GM21825 (cell line): ENCODE data around the gene EPGN.
A peak's percentile ranks its signal among the peaks of the same experiment; 100 is the strongest.
"Not testable (repeated sequence)": the region's sequence is repeated elsewhere in the genome, so short reads cannot be mapped to it uniquely, and the experiment has no call there.

Experiments used
- ATAC-seq: cut with Tn5 transposase; IDR thresholded peaks from one replicate; pipeline ENCODE4 v1.9.1; 2021; ENCODE audit warnings: mild to moderate bottlenecking, moderate library complexity; ENCODE audit not compliant: unreplicated experiment

The EPGN gene

DNA sequence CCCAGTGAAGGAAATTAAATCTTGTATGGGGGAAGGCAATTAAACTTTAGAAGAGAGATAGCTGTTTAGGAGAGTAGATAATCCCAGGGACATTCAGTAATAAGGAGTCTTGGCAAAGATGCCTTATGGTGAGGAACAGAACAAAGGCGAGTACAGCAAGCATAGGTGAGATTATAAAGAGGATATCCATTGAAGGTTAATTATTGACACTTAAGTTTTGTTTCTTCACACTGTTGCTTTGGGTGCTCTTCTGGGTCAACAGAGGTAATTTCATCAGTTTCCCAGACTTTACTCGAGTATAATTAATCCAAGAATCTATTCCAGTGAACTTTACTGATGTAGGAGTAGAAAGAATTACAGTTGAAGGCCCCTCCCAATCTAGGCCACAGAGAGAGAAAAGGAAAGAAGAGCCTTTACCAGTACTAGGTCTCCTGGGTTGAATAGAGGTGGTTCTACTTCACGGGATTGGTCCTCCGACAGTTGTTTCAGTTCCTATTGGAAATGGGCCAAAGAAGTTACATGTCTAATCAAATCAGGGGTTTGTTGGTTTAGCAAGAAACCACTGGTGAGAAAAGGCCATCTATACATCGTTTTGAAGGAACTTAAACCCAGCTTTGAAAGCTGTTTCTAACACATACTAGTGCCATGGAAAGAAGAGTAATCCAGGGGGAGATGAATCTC lies 27.2 kb downstream of the EPGN start:
- ATAC-seq: peak; percentile 92

GRCh38 chr4:74338792-74339333 lies 30.6 kb downstream of the EPGN start:
- no peak for ATAC-seq

- no peak for ATAC-seq
These were observed 31.2 kb downstream of the EPGN start for GRCh38 chr4:74339501-74339900.

DNA sequence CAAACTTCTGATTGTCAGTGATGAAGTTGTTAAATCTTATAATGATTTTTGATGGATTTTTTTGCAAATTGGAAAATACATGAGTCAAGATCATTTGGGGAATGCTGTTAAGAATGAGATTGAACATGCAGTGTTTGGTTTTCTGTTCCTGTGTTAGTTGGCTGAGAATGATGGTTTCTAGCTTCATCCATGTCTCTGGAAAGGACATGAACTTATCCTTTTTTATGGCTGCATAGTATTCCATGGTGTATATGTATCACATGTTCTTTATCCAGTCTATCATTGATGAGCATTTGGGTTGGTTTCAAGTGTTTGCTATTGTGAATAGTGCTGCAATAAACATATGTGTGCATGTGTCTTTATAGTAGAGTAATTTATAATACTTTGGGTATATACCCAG lies 32.2 kb downstream of the EPGN start:
- not testable (repeated sequence) for ATAC-seq

GRCh38 chr4:74344031-74344430 lies 35.8 kb downstream of the EPGN start:
- no peak for ATAC-seq

GRCh38 chr4:74353858-74354257 lies 45.6 kb downstream of the EPGN start:
- ATAC-seq: no peak

DNA sequence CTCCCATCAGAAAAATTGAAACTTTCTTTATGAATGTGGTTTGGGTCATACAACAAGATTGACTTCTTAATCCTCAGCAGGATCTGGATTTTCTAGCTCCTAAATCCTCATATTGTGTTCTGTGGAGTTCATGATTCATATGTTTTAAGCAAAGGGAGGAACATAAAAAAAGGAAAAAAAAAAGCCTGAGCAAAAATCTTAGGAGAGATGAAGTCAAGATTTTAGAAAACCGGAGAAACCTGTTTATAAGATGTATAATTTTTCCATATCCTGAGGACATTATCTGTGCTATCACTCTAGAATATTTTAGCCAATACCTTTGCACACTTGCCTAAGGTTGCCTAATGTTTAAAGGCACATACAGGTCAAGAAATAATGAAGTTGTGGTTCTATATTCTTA lies 49.7 kb downstream of the EPGN start:
- ATAC-seq: no peak

DNA sequence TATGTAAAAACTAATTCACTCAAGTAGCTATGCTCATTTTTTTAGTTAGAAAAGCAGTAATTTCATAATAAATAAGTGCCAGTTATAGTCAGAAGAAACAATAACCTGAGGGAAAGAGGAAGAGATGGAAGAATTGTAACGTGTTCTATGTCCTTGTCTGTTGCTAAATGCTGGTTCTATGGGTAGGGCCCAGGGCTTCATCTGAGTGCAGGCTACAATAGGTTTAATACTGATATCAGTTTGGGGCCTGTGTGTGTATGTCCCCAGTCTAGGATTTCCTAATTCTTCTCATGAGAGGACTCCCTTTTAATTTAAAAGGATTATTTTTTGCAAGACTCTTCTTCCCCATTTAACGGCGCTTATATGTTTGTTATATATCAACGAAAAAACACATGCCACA lies 53.4 kb downstream of the EPGN start:
- ATAC-seq: no peak

- ATAC-seq: no peak
These were observed 54.1 kb downstream of the EPGN start for GRCh38 chr4:74362347-74362746.

DNA sequence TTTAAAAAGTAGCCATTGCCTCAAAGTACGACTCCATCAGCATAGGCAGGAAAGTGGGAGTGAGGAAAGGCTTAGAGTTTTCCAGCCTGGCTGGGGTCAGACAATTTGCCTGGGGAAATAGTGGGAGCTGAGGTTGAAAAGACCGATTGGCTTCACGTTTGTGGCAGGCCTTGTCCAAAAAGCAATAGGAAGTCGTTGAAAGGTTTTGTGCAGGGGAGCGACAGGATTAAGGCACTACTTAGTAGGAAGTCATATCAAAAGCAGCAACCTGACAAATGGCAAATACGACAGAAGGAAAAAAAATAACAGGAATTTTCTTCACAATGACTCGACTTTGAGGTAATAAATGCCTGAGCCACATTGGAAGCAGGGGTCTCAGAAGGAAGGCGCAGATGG lies 56.0 kb downstream of the EPGN start:
- no peak for ATAC-seq

DNA sequence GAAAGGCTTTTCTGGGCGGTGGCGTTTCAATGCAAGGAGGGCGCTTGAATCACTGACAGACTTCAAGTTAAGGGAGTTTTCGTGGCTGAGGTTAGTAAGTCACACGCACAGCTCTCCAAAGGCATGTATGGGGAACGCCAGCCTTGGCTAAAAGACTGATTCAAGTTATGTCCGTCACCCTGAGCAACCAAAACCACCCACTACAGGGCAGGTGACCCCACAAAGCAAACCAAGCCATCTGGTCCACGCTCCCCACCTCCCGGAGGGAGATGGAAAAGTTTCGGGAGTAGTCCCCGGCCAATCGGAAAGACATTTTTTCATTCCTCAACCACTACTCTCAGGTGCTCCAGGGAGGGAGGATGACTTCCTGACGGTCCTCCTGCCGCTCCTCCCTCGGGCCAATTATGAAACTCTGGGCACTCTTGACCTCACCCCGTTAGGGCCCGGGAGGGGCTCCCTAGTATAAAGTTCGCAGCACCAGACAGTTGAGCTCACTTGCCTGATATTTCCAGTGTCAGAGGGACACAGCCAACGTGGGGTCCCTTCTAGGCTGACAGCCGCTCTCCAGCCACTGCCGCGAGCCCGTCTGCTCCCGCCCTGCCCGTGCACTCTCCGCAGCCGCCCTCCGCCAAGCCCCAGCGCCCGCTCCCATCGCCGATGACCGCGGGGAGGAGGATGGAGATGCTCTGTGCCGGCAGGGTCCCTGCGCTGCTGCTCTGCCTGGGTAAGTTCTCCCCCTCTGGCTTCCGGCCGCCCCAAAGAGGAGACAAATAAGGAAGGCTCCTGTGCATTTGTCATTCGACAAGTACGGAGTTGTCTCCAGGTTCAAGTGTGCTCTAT lies 56.6 kb downstream of the EPGN start, which contains the start of gene EREG:
Gene EREG, plus strand, starts transcription at position 494 of the 840 bp plus-strand sequence. Its CDS starts 164 bp downstream, at position 658.
- ATAC-seq: no peak

GRCh38 chr4:74365761-74366160 lies 57.5 kb downstream of the EPGN start:
- ATAC-seq: no peak
